MM.1S (cell line): ENCODE results near the gene HIPK3.

Experiments used
- DNase-seq: peaks from one replicate; pipeline ENCODE4 v3.0.0-alpha.2; 2015
- H2AFZ ChIP-seq: fragments of 300-600 bp; sonication (generic); 2 replicates; pipeline ENCODE4 v1.6.0; 2016; ENCODE audit warnings: antibody characterized with exemption, low read length
- H3F3A ChIP-seq: fragments of 300-600 bp; sonication (generic); 2 replicates; pipeline ENCODE4 v1.6.1; 2016; ENCODE audit warnings: mild to moderate bottlenecking, antibody characterized with exemption, low read length, moderate library complexity, mixed read lengths; ENCODE audit not compliant: insufficient read depth
- H3K27ac ChIP-seq: fragments of 300-600 bp; sonication (generic); 2 replicates; pipeline ENCODE4 v1.5.1; 2016; ENCODE audit warnings: mild to moderate bottlenecking, low read length
- H3K27me3 ChIP-seq: fragments of 300-600 bp; sonication (generic); replicated peaks from 2 replicates; pipeline ENCODE4 v1.6.0; 2016; ENCODE audit warnings: low read length; ENCODE audit not compliant: insufficient read depth
- H3K36me3 ChIP-seq: fragments of 300-600 bp; sonication (generic); replicated peaks from 2 replicates; pipeline ENCODE4 v1.6.1; 2016; ENCODE audit warnings: mild to moderate bottlenecking, low read length, mixed read lengths; ENCODE audit not compliant: insufficient read depth
- H3K4me1 ChIP-seq: fragments of 300-600 bp; sonication (generic); 2 replicates; pipeline ENCODE4 v1.6.1; 2016; ENCODE audit warnings: low read length, mixed read lengths
- H3K4me2 ChIP-seq: fragments of 300-600 bp; sonication (generic); 2 replicates; pipeline ENCODE4 v1.6.0; 2016; ENCODE audit warnings: low read depth, low read length
- H3K4me3 ChIP-seq: fragments of 300-600 bp; sonication (generic); 2 replicates; pipeline ENCODE4 v1.5.1; 2016; ENCODE audit warnings: low read length, mixed read lengths
- H3K79me2 ChIP-seq: fragments of 300-600 bp; sonication (generic); 2 replicates; pipeline ENCODE4 v1.6.1; 2016; ENCODE audit warnings: mixed run types, low read length, mixed read lengths
- H3K9ac ChIP-seq: fragments of 300-600 bp; sonication (generic); 2 replicates; pipeline ENCODE4 v1.6.1; 2016; ENCODE audit warnings: low read length, mixed read lengths
- H3K9me2 ChIP-seq: fragments of 300-600 bp; sonication (generic); replicated peaks from 2 replicates; pipeline ENCODE4 v1.6.1; 2016; ENCODE audit warnings: mild to moderate bottlenecking, low read length, mixed read lengths; ENCODE audit not compliant: insufficient read depth
- H3K9me3 ChIP-seq: fragments of 300-600 bp; sonication (generic); replicated peaks from 2 replicates; pipeline ENCODE4 v1.6.1; 2016; ENCODE audit warnings: mild to moderate bottlenecking, low read length, mixed read lengths; ENCODE audit not compliant: insufficient read depth
- H4K20me1 ChIP-seq: fragments of 300-600 bp; sonication (generic); 2 replicates; pipeline ENCODE4 v1.6.1; 2016; ENCODE audit warnings: mild to moderate bottlenecking, low read length, moderate library complexity, mixed read lengths; ENCODE audit not compliant: insufficient read depth
- EZH2 ChIP-seq: fragments of 300-600 bp; sonication (generic); optimal IDR thresholded peaks from 2 replicates; pipeline ENCODE3; 2017; ENCODE audit warnings: low read depth, mild to moderate bottlenecking, antibody characterized with exemption, low read length, mixed read lengths
- EZH2phosphoT487 ChIP-seq: fragments of 300-600 bp; sonication (generic); IDR thresholded peaks from 2 replicates; pipeline ENCODE4 v1.6.1; 2018; ENCODE audit warnings: antibody characterized with exemption, low read length
- TF ChIP-seq, protein P1 (sequence below): fragments of 300-600 bp; sonication (generic); IDR thresholded peaks from 2 replicates; pipeline ENCODE4 v1.5.1; 2016; ENCODE audit warnings: antibody characterized with exemption, low read length, mixed read lengths

HIPK3 gene

DNA sequence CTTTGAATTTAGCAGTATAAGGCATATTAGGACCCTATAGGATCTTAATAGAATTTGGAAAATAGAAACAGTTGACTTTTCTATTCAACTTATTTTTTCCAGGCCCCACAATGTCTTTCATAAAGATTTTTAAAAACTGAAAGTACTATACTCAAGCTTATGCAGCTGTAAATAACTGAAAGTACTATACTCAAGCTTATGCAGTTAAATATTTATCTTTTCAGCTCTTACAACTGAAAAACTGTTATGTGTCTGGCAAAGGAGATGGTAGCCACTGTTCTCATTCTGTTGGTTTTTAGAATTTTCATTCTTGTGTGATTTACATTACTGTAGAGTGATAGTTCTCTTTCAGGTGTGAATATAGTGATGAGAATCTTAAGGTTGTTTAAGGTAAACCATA is 16.5 kb downstream of the HIPK3 start:
- Histone ChIP-seq H3K27me3 (no peaks in the 10 kb centered on the region), H3K4me1 (peaks cover 10% of the 10 kb centered on the region; the same call in 1 of the 2 replicates), H3K9ac (no peak overlapping the region), H3K4me2 (no peak overlapping the region), H3K9me3 (no peaks in the 10 kb centered on the region), H4K20me1 (peaks cover 12% of the 10 kb centered on the region; the same call in 1 of the 2 replicates), H3K36me3 (no peaks in the 10 kb centered on the region), H3K4me3 (no peak overlapping the region), H3K79me2 (peaks cover 92% of the 10 kb centered on the region), H3F3A (no peaks in the 10 kb centered on the region), H2AFZ (no peak overlapping the region), H3K9me2 (no peaks in the 10 kb centered on the region), H3K27ac (no peak overlapping the region)
- TF ChIP-seq, protein P1, sequence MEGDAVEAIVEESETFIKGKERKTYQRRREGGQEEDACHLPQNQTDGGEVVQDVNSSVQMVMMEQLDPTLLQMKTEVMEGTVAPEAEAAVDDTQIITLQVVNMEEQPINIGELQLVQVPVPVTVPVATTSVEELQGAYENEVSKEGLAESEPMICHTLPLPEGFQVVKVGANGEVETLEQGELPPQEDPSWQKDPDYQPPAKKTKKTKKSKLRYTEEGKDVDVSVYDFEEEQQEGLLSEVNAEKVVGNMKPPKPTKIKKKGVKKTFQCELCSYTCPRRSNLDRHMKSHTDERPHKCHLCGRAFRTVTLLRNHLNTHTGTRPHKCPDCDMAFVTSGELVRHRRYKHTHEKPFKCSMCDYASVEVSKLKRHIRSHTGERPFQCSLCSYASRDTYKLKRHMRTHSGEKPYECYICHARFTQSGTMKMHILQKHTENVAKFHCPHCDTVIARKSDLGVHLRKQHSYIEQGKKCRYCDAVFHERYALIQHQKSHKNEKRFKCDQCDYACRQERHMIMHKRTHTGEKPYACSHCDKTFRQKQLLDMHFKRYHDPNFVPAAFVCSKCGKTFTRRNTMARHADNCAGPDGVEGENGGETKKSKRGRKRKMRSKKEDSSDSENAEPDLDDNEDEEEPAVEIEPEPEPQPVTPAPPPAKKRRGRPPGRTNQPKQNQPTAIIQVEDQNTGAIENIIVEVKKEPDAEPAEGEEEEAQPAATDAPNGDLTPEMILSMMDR, result no peak
- no peak for TF ChIP-seq EZH2
- TF ChIP-seq EZH2phosphoT487, result no peak
- DNase-seq, result no peak

DNA sequence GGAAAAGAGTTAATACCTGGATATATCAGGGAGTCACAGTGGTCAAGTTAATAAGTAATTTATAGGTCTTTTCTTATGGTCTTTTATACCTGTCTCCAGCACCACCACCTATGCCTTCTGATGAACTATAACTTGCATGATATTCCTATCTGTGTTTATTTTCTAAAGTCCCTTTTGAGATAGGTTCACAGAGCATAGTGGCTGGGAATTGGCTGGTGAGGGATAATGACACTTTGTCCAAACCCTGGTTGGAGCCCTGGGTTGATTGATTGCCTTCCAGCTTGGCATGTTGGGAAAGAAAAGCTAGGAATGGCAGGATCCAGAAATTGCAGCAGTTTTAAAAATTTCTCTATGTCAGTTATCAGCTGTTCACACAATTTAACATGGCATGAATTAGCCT is 23.2 kb downstream of the HIPK3 start:
- H3K9ac ChIP-seq, result no peak overlapping the region
- H3K27ac ChIP-seq, result no peak overlapping the region
- peaks cover 92% of the 10 kb centered on the region for H3K79me2 ChIP-seq
- no peaks in the 10 kb centered on the region for H3K9me2 ChIP-seq
- no peaks in the 10 kb centered on the region for H3K36me3 ChIP-seq
- H3K4me1 ChIP-seq, result no peaks in the 10 kb centered on the region
- H2AFZ ChIP-seq, result no peak overlapping the region
- no peaks in the 10 kb centered on the region for H4K20me1 ChIP-seq
- H3K4me3 ChIP-seq, result no peak overlapping the region
- TF ChIP-seq, protein P1, result no peak
- TF ChIP-seq EZH2phosphoT487 (no peak), EZH2 (no peak)
- H3K9me3 ChIP-seq, result no peaks in the 10 kb centered on the region
- DNase-seq, result no peak
- no peaks in the 10 kb centered on the region for H3K27me3 ChIP-seq
- no peak overlapping the region for H3K4me2 ChIP-seq
- no peaks in the 10 kb centered on the region for H3F3A ChIP-seq

DNA sequence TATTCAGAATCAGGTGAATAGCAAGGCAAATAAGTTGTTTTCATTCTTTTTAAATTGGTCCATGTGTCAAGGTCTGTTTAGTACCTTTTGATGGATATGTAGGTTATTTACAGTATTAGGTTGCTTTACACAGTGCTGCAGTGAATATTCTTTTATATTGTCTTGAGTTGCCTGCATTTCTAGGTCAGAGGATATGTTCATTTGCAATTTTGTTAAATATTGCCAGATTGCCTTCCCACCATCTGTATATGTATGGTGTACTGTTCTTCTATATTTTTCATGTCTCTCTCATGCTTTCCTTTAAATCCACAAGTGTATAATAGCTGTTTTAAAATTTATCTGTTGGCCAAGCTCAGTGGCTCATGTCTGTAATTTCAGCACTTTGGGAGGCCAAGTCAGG is 24.6 kb downstream of the HIPK3 start:
- Histone ChIP-seq H3K4me2 (no peak overlapping the region), H3K36me3 (no peaks in the 10 kb centered on the region), H3F3A (no peaks in the 10 kb centered on the region), H3K79me2 (peaks cover 90% of the 10 kb centered on the region), H3K4me1 (no peaks in the 10 kb centered on the region), H3K27ac (no peak overlapping the region), H3K4me3 (no peak overlapping the region), H4K20me1 (no peaks in the 10 kb centered on the region), H2AFZ (no peak overlapping the region), H3K9me3 (no peaks in the 10 kb centered on the region), H3K9me2 (no peaks in the 10 kb centered on the region), H3K27me3 (no peaks in the 10 kb centered on the region), H3K9ac (no peak overlapping the region)
- TF ChIP-seq, protein P1, result no peak
- TF ChIP-seq EZH2, result no peak
- TF ChIP-seq EZH2phosphoT487, result no peak
- DNase-seq, result no peak
